ENCODE measurements around the gene LMX1B.
"Not testable (repeated sequence)": the region's sequence is repeated elsewhere in the genome, so short reads cannot be mapped to it uniquely, and the experiment has no call there.

Gene LMX1B

DNA sequence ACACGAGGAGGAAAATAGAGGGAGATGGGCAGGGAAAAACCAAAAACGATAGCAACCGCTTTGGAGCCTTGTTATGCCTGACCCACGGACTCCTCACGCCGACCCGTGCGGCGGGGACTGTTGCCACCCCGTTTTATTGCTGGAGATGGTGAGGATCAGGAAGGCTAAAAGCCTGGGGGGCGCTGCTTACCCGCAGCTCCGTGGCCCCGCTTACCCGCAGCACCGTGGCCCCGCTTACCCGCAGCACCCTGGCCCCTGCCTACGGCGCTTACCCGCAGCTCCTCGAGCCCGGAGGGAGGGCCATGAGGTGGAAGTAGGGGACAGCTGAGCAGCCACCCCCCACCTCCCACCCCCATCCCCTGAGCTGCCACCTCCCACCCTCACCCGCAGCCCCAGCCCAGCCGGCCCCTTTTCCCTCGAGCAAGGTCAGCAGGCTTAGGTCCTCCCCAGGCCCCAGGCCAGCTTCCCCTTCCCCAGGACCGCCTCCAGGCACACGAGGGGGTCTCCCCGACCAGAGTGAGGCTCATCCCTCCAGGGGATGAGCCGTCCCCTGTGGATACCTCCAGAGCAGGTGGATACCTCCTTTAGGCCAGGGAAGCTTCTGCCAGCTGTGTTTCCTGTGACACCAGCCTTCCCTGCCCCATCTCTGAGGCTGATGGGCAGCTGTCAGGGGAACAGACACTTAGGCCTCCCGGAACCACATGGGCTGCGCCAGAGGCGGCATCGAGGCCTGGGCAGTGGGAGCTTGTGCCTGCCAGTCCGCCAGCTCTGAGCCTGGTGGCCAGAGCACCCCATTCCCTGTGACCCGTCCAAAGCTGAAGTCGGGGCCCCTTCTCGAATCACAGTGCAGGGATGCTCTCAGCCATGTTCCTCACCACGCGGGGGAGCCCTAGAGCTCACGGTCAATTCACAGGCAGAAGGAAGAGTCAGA, 92.3 kb downstream of the LMX1B start:
- in situ Hi-C loops (cut with MboI; ENCODE audit: low sequenced_read_pairs), result loop anchor here (5.0 kb wide), 1 partner anchor 76 kb away; no protein-coding TSS in a partner anchor

DNA sequence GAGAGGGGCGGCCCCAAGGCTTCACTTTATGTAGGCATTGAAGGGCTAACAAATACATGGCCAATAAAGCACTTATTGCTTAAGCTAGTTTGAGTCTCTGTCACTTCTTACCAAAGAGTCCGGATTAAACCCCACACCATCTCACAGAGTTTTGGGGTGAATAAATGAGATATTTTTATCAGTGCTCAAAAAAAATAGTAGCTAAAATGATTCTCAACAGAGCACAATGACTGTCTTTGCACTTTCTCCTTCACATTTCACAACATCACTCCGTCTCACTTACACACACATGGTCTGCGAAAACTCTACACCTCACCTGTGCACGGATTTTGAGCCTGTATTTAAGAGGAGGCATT, 92.9 kb downstream of the LMX1B start:
- in situ Hi-C loops (cut with MboI; ENCODE audit: low sequenced_read_pairs), result loop anchor here (5.0 kb wide), 1 partner anchor 76 kb away; no protein-coding TSS in a partner anchor

DNA sequence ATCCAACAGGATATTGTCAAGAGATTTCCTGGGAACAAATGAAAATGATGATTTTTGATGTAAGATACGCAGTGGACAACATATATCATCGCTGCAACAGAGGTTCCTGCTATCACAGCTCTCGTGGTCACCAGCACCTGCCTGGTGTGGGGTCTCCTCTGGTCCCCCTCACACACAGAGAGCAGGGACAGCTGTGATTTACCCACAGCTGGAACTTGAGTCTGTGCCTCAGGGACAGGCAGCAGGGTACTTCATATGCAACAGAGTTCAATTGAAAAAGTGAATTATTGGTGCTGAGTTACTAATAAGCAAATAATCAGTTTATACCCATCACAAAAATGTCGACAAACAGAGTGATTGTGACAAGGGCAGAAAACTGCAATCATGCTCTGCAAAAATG, 93.4 kb downstream of the LMX1B start:
- in situ Hi-C loops (cut with MboI; ENCODE audit: low sequenced_read_pairs), result loop anchor here (5.0 kb wide), 1 partner anchor 75 kb away; no protein-coding TSS in a partner anchor

DNA sequence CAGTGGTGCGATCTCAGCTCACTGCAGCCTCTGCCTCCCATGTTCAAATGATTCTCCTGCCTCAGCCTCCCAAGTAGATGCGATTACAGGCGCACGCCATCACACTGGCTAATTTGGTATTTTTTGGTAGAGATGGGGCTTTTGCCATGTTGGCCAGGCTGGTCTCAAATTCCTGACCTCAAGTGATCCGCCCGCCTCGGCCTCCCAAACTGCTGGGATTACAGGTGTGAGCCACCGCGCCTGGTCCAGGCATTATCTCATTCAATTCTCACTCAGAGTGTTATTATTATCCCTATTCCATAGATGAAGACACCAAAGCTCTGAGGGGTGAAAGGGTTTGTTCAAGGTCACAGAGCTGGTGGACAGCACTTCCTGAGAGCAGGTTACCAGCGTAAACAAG, 94.0 kb downstream of the LMX1B start:
- in situ Hi-C loops (cut with MboI; ENCODE audit: low sequenced_read_pairs), result loop anchor here (5.0 kb wide), 1 partner anchor 75 kb away; no protein-coding TSS in a partner anchor

DNA sequence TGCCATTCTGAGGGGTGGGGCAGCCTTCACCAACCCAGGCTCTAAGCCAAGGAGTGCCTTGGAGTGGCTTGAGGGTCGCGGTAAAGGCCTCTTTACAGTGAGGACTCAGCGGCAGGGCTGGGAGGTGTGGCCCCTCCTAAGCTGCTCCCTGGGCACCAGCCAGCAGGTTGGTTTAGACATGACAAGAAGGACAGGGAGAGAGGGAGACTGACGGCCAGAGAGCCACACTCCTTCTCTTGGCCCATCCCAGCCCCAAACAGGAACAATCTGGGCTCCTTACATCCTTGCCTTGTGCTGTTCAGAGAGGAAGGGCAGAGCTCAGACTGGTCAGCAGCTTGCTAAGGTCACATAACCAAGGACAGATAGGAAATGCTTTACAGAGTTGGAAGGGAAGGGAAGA, 94.5 kb downstream of the LMX1B start:
- in situ Hi-C loops (cut with MboI; ENCODE audit: low sequenced_read_pairs), result loop anchor here (5.0 kb wide), 1 partner anchor 74 kb away; no protein-coding TSS in a partner anchor

DNA sequence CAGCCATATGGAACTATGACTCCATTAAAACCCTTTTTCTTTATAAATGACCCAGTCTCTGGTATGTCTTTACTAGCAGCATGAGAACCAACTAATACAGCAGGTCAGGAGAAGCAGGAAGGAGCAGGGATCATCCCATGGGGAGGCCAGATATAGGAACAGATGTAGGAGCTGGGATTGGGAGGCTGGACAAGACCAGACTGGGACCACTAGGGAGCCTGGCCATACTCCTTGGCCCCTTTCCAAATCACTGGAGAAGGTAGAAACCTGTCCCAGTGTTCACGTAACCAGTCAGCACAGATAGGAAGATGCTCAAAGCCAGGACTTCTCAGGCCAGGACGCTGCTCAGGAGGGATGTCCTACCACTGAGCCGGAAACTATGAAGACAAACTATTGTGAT, 95.5 kb downstream of the LMX1B start:
- in situ Hi-C loops (cut with MboI; ENCODE audit: low sequenced_read_pairs), result loop anchor here (5.0 kb wide), 1 partner anchor 73 kb away; no protein-coding TSS in a partner anchor

DNA sequence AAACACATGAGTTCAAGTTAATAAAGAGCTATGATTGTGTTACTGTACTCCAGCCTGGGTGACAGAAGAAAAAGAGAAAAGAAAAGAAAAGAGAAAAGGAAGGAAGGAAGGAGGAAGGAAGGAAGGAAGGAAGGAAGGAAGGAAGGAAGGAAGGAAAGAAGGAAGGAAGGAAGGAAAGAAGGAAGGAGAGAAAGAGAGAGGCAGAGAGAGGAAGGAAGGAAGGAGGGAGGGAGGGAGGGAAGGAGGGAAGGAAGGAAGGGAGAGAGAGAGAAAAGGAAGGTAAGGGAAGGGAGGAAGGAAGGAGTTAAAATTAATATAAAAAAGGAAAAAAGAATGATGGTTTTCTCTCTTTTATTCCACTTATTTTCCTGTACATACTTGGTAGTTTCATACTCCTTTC, 101.7 kb downstream of the LMX1B start:
- in situ Hi-C loops (cut with MboI; ENCODE audit: low sequenced_read_pairs), result no loop called here

DNA sequence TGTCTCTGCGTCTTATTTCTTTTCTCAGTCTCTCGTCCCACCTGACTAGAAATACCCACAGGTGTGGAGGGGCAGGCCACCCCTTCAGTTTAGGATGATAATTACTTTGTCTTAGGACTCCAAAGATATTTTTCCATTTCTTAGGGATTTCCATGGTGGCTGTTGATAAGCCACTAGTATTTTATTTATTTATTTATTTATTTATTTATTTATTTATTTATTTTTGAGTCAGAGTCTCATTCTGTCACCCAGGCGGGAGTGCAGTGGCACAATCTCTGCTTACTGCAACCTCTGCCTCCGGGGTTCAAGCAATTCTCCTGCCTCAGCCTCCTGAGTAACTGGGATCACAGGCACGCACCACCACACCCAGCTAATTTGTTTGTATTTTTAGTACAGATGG, 103.7 kb downstream of the LMX1B start:
- in situ Hi-C loops (cut with MboI; ENCODE audit: low sequenced_read_pairs), result not testable (repeated sequence)

DNA sequence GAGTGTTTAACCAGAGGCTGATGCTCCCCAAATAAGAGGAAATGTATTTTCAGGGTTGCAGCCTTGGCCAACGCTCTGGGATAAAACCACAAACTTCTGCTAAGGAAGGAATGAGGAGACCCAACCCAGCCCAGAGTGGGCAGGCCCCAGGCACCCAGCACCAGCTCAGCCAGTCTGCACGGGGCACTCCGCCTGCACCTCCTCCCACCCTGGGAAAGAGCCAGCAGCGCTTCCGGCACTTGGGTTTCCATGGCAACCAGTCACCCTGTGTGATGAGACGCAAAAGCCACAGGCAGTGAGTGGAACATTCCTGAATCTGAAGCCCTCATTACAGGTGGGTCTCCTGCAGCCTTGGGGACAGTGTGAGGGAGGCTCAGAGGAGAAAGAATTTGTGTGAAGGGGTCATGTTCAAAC, 105.9 kb downstream of the LMX1B start:
- in situ Hi-C loops (cut with MboI; ENCODE audit: low sequenced_read_pairs), result no loop called here

DNA sequence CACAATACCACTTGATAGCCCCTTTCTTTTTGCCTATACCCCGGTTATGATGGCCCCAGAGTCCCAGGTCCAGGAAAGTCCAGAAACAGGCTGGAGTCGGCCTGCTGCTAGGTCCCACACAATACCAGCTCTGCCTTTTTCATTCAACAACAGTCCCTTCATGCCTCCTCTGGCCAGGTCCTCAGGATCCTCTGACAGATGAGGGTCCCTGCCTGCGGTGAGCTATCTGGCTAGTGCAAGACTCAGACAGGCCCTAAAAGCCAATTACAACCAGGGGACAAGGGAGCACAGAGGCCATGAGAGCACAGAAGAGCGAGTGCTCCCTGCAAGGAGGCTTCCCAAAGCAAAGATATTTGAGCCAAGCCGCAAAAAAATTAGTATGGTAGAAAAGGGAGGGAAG, 106.3 kb downstream of the LMX1B start:
- in situ Hi-C loops (cut with MboI; ENCODE audit: low sequenced_read_pairs), result no loop called here

DNA sequence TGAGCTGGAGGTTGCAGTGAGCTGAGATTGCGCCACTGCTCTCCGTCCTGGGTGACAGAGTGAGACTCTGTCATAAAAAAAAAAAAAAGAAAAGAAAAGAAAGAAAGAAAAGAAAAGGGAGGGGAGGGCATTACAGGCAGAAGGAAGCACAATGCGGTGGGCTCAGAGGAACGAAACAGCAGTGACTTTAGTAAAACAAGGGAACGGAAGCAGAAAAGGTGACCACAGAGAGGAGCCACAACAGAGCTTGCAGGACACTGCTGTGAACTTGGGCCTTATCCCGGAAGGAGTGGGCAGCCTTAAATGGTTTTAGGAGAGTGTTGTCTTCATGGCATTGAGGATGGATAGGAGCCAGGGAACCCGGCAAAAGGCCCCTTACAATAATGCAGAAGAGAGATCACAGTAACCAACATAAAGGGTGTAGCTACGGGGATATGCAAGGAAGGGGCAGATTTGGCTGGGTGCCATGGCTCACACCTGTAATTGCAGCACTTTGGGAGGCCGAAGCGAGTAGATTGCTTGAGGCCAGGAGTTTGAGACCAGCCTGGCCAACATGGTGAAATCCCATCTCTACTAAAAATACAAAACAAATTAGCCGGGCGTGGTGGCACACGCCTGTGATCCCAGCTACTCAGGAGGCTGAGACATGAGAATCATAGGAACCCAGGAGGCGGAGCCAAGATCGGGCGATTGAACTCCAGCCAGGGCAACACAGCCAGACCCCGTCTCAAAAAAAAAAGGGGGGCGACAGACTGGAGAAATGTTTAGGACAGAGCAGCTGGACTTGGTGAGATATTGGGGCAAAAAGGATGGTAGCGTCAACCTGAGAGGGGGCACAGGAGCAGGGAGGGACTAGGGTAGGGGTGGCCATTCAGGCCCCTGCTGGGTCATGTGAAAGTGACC, 107.2 kb downstream of the LMX1B start:
- in situ Hi-C loops (cut with MboI; ENCODE audit: low sequenced_read_pairs), result no loop called here

DNA sequence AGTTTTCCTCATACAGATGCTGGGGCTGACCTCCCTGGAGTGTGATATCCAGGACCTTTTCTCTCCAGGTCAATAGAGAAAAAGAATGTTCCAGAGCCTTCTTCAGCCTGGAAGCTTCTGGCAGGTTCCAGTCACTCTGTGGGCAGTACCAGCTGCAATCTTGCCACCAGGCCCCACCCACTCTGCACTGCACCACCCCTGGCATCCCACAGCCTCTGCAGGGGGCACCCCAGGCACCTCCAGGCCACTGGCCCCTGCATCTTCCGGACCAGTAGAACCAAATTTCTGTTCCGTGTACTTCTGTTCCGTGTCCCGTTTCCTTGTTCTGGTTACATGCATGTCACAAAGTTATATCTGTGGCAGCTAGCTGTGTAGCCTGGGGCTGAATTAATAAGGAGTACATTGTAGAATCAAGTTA, 107.8 kb downstream of the LMX1B start:
- in situ Hi-C loops (cut with MboI; ENCODE audit: low sequenced_read_pairs), result no loop called here

DNA sequence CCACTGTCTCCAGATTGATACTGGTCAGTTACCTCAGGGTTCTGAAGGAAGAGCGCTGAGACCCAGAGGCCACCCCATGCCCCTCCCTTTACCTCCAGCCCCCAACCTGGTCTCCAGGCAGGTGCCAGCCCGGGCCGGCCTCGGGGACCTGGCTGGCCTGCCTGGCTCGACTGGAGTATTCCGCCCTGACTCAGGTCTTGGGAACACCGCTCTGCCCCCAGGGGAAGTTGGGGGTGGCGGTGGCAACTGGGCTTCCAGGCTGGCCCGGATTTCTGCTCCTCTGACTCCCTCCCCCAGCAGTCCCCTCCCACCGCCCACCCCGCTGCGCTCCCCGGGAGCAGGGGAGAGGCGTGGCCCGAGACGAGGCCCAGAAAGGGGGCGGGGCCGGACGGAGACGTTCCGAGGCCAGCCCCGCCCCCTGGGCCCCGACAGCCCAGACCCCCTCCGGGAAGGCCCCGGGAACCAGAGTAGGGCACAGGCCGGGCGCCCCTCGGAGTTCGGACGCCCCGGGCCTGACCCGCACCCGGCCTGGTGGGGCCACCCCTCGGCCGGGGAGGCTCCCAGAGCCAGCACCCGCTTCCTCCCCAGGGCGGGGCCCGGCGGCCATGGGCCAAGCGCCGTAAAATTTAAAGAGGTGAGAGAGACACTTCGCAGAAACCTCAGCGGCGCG, 108.7 kb downstream of the LMX1B start:
- in situ Hi-C loops (cut with MboI; ENCODE audit: low sequenced_read_pairs), result no loop called here

DNA sequence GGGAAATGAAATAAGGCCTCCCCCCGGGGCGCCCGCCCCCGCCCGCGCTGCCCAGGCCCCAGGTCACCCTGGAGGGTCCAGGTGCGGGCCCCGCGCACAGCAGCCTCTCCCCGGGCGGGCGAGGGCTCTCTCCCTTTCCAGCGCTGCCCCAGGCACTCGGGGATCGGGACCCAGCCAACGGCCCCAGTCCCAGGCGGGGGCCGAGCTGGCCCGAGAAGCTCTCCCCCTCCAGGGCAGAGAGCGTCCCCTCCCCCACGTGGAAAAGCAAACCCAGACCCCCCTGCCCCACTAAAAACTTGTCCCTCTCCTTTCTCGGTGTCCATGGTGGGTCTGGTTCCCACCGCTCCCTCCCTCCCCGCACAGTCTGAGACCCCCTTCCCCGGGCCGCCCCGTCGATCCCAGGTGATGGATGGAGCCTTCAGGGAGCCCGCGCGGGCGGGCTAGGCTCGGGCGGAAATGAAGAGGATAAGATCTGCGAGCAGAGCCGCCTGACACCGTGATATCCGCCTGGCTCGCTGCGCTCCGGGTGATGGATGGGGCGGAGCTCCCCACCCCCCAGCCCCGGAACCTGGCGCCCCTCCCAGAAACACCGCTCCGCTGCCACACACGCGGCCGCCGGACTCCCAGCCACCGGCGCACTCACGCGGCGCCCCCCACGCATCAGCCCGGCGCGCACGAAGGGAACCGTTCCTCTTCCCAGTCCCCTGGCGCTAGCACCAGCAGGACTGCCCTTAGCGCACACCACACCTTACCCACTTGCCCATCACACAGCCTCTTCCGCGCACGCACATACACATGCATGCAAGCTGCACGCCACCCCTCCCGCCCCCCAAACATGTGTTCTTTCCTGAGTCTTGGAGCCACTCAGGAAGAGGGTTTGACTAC, 109.4 kb downstream of the LMX1B start:
- in situ Hi-C loops (cut with MboI; ENCODE audit: low sequenced_read_pairs), result no loop called here

DNA sequence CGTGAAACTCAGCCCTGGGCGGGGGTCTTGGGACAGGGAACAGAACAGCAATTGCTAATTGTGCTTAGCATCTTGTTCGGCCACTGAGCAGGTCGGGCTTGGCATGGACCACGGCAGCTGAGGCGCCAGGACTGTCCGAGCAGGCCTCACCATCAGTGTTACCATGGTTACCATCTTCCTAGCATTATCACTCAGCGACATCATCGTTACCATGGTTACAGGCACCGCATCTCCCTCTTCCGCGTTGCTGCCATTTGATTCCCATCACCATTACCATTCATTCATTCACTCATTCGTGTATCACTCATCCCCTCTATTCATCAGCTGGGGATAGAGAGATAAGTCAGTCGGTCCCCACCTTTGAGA, 110.1 kb downstream of the LMX1B start:
- in situ Hi-C loops (cut with MboI; ENCODE audit: low sequenced_read_pairs), result no loop called here

DNA sequence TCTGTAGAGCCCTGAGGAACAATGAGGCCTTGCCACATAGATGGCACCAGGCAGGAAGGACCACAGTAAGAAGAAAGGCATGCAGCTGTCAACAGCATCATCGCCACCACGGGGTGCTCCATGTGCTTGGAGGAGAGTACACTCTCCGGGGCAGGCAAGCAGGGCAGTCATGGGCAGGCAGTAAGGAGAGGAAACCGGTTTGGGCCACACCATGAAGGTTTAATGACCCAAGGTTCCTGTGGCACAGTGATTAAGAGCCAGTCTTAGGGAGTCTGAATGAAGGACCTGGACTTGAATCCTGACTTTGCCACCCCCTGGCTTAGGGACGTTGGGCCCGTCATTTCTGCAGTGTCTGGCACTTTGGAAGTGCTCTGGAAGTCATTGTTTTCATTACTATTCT, 110.5 kb downstream of the LMX1B start:
- in situ Hi-C loops (cut with MboI; ENCODE audit: low sequenced_read_pairs), result no loop called here

DNA sequence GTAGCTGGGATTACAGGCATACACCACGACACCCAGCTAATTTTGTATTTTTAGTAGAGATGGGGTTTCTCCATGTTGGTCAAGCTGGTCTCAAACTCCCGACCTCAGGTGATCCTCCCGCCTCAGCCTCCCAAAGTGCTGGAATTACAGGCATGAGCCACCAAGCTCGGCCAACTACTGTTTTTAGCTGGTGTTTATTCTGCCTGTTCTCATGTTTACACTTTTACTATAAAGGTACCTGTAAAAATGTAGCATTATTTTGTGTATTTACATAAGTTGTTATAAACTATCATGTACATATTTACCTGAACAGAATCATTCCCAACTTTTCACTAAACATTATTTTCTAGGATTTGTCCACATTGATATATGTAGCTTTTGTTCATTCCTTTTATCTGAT, 111.8 kb downstream of the LMX1B start:
- in situ Hi-C loops (cut with MboI; ENCODE audit: low sequenced_read_pairs), result not testable (repeated sequence)

DNA sequence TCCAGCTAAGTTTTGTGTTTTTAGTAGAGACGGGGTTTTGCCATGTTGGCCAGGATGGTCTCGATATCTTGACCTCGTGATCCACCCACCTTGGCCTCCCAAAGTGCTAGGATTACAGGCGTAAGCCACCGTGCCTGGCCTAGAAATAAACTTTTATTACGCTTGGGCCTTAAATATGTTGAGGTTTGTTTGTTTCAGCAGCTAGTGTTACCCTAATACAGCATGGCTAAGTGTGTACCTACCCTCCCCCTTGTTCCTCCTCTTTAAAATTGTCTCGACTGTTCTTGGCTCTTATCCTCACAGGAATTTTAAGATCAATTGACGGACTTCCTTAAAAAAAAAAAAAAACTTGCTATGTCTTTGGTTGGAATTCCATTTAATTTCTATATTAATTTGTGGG, 114.5 kb downstream of the LMX1B start:
- in situ Hi-C loops (cut with MboI; ENCODE audit: low sequenced_read_pairs), result not testable (repeated sequence)

DNA sequence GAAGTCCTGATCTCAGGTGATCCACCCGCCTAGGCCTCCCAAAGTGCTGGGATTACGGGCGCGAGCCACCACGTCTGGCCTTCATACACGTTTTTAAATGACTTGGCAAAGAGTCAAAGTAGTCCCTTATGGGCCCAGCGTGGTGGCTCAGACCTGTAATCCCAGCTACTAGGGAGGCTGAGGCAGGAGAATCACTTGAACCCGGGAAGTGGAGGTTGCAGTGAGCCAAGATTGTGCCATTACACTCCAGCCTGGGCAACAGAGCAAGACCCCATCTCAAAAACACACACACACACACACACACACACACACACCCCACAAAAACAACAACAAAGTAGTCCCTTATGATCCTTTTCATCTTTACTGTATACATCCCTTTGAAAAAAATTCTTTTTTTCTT, 116.9 kb downstream of the LMX1B start:
- in situ Hi-C loops (cut with MboI; ENCODE audit: low sequenced_read_pairs), result not testable (repeated sequence)

DNA sequence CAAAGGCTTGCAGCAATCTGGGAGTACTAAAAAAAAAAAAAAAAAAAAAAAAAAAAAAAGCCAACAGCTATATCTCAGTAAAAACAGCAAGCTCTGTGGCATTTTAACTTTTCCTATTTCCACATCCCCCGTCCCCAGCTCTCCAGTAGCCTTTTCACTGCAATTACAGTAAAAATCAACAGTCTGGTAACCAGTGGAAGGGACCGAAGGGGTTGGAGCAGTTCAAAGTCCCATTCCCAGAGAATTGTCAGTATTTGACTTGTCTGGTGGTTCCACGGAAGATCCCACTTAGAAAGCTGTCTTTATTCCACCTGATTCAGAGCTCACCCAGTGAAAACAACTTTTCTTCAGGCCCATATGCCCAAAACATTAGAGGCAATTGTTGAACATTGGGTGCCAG, 119.3 kb downstream of the LMX1B start:
- in situ Hi-C loops (cut with MboI; ENCODE audit: low sequenced_read_pairs), result no loop called here
